HepG2 (cell line): ENCODE results near the gene TMEM214. TPM values are rescaled to one million over a fixed set of nuclear protein-coding genes. Genes with fewer than 3 reads are reported as not detected.

Experiments used
- ARID5B ChIP-seq: IDR thresholded peaks from 2 replicates; pipeline ENCODE4 v1.4.0; 2020; ENCODE audit warnings: mild to moderate bottlenecking, missing genetic modification reagents
- SIX4 ChIP-seq: sonication (generic); formaldehyde crosslinking; IDR thresholded peaks from 2 replicates; pipeline ENCODE4 v1.4.0; 2020; ENCODE audit warnings: missing genetic modification reagents
- TARDBP ChIP-seq: sonication (generic); formaldehyde crosslinking; IDR thresholded peaks from 2 replicates; pipeline ENCODE4 v1.8.0; 2022; ENCODE audit warnings: mild to moderate bottlenecking, missing genetic modification reagents
- TBX2 ChIP-seq: sonication (generic); formaldehyde crosslinking; IDR thresholded peaks from 2 replicates; pipeline ENCODE4 v1.5.0; 2020; ENCODE audit warnings: missing genetic modification reagents, mild to moderate bottlenecking, borderline replicate concordance
- ZNF558 ChIP-seq: sonication (generic); formaldehyde crosslinking; IDR thresholded peaks from 2 replicates; pipeline ENCODE4 v1.9.0; 2022; ENCODE audit warnings: mild to moderate bottlenecking, missing genetic modification reagents, borderline replicate concordance
- ZNF749 ChIP-seq: sonication (generic); formaldehyde crosslinking; IDR thresholded peaks from 2 replicates; pipeline ENCODE4 v1.8.0; 2022; ENCODE audit warnings: mild to moderate bottlenecking, missing genetic modification reagents, moderate library complexity, borderline replicate concordance
- polyA plus RNA-seq, 8 experiments: library from polyadenylated mRNA; depleted of rRNA in 3 of 8; stranded (reverse) in 7 of 8; unstranded in 1 of 8; fragments of >200 nt; fragmentation: Illumina TruSeq in 4 of 8; extraction: Trizol in 4 of 8; gene quantifications; 2 replicates each; pipeline versions ENCODE4 v1.2.1 to v1.2.3, GENCODE V29; 2011 to 2016; ENCODE audit warnings: low read depth in 4 of 8, missing spikeins in 1 of 8, mixed read lengths in 1 of 8; ENCODE audit not compliant: insufficient read depth in 1 of 8
- total RNA-seq, 5 experiments: library from RNA; depleted of rRNA; stranded (reverse); fragments of >200 nt; fragmentation: Illumina TruSeq; extraction: Trizol; gene quantifications; 2 replicates each; pipeline ENCODE4 v1.2.3, GENCODE V29; 2016; ENCODE audit warnings: low read depth in 1 of 5
- TF ChIP-seq, protein P1 (sequence below), 2 experiments: sonication (generic) in 1 of 2; formaldehyde crosslinking in 1 of 2; IDR thresholded peaks; 2 replicates each; pipeline versions ENCODE4 v1.6.1 to v1.9.0; 2014 to 2022; ENCODE audit warnings: antibody characterized with exemption in 1 of 2, borderline replicate concordance in 1 of 2, inconsistent platforms in 1 of 2, low read depth in 1 of 2, missing genetic modification reagents in 1 of 2
- TF ChIP-seq, protein P2 (sequence below): IDR thresholded peaks from 2 replicates; pipeline ENCODE4 v1.6.1; 2016; ENCODE audit warnings: low read depth, control low read depth
- TF ChIP-seq, protein P3 (sequence below): sonication (generic); formaldehyde crosslinking; IDR thresholded peaks from 2 replicates; pipeline ENCODE4 v1.5.0; 2020; ENCODE audit warnings: missing genetic modification reagents, mild to moderate bottlenecking, borderline replicate concordance
- TF ChIP-seq, protein P4 (sequence below): sonication (generic); formaldehyde crosslinking; IDR thresholded peaks from 2 replicates; pipeline ENCODE4 v1.8.1; 2023; ENCODE audit warnings: mild to moderate bottlenecking, missing genetic modification reagents, borderline replicate concordance
- TF ChIP-seq, protein P5 (sequence below): sonication (generic); formaldehyde crosslinking; IDR thresholded peaks from 2 replicates; pipeline ENCODE4 v1.4.0; 2020; ENCODE audit warnings: missing genetic modification reagents, borderline replicate concordance

TMEM214 gene
- total and polyA plus RNA-seq, 2 of the 13 experiments (the other 11 are each of a cell fraction or from before 2014, with no cell fraction given) = 58.3 to 132 TPM

DNA sequence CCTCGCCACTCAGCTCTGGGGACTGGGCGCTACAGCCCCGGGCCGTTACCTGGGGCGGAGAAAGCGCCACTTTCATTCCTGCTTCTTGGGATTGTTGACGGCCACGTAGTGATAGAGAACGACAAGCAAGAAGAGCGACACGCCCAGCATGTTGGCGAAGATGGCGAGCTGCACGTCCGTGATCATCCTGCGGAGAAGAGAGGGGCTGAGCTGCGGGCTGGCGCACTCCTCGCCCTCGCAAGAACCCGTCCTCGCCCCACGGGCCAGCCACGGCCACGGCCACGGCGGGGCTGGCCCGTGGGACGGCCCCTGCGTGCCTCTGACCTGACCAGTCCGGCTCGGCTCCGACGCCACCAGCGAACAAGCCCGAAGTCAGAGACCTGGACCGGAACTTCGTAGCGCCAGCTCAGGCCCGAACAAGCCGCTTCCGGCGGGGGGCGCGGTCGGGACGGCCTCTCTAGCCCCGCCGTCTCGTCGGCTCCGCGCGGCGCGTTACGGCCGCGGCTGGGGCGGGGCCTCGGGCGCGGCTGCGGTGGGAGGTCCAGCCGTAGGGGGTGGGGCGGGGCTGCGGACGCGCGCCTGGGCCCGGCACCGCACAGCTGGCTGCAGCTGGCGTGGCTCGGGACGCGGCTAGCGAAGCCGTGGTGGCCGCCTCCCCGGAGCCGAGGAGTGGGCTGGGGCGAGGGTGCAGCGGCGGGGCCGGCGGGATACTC, 38.7 kb downstream of the TMEM214 start, which contains the start of gene OST4 (continued):
- TF ChIP-seq ARID5B (CRISPR knock-in tag) = peak; percentile 49; the same call in 1 of the 2 replicates
- peak; percentile 66; the same call in 1 of the 2 replicates for TF ChIP-seq TARDBP (CRISPR knock-in tag)
- TF ChIP-seq, protein P1, sequence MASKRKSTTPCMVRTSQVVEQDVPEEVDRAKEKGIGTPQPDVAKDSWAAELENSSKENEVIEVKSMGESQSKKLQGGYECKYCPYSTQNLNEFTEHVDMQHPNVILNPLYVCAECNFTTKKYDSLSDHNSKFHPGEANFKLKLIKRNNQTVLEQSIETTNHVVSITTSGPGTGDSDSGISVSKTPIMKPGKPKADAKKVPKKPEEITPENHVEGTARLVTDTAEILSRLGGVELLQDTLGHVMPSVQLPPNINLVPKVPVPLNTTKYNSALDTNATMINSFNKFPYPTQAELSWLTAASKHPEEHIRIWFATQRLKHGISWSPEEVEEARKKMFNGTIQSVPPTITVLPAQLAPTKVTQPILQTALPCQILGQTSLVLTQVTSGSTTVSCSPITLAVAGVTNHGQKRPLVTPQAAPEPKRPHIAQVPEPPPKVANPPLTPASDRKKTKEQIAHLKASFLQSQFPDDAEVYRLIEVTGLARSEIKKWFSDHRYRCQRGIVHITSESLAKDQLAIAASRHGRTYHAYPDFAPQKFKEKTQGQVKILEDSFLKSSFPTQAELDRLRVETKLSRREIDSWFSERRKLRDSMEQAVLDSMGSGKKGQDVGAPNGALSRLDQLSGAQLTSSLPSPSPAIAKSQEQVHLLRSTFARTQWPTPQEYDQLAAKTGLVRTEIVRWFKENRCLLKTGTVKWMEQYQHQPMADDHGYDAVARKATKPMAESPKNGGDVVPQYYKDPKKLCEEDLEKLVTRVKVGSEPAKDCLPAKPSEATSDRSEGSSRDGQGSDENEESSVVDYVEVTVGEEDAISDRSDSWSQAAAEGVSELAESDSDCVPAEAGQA (IDR thresholded peaks at IDR 0.05; ENCODE audit: low read depth) = peak; percentile 94
- TF ChIP-seq, protein P1 (CRISPR knock-in tag; IDR thresholded peaks at IDR 0.05; ENCODE audit: borderline replicate concordance) = peak; percentile 79; the same call in 1 of the 2 replicates
- 0 out of 2 replicates have a peak, but pooled peaks have one; percentile 39 for TF ChIP-seq ZNF749 (CRISPR knock-in tag)
- TF ChIP-seq, protein P2, sequence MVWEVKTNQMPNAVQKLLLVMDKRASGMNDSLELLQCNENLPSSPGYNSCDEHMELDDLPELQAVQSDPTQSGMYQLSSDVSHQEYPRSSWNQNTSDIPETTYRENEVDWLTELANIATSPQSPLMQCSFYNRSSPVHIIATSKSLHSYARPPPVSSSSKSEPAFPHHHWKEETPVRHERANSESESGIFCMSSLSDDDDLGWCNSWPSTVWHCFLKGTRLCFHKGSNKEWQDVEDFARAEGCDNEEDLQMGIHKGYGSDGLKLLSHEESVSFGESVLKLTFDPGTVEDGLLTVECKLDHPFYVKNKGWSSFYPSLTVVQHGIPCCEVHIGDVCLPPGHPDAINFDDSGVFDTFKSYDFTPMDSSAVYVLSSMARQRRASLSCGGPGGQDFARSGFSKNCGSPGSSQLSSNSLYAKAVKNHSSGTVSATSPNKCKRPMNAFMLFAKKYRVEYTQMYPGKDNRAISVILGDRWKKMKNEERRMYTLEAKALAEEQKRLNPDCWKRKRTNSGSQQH = peak; percentile 65
- peak; percentile 70; the same call in 1 of the 2 replicates for TF ChIP-seq TBX2 (CRISPR knock-in tag)
- TF ChIP-seq, protein P3, sequence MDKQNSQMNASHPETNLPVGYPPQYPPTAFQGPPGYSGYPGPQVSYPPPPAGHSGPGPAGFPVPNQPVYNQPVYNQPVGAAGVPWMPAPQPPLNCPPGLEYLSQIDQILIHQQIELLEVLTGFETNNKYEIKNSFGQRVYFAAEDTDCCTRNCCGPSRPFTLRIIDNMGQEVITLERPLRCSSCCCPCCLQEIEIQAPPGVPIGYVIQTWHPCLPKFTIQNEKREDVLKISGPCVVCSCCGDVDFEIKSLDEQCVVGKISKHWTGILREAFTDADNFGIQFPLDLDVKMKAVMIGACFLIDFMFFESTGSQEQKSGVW (CRISPR knock-in tag) = no peak
- TF ChIP-seq, protein P4, sequence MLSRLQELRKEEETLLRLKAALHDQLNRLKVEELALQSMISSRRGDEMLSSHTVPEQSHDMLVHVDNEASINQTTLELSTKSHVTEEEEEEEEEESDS (CRISPR knock-in tag) = no peak
- TF ChIP-seq SIX4 (CRISPR knock-in tag) = peak; percentile 46; the same call in 1 of the 2 replicates
- TF ChIP-seq ZNF558 (CRISPR knock-in tag) = no peak
- TF ChIP-seq, protein P5, sequence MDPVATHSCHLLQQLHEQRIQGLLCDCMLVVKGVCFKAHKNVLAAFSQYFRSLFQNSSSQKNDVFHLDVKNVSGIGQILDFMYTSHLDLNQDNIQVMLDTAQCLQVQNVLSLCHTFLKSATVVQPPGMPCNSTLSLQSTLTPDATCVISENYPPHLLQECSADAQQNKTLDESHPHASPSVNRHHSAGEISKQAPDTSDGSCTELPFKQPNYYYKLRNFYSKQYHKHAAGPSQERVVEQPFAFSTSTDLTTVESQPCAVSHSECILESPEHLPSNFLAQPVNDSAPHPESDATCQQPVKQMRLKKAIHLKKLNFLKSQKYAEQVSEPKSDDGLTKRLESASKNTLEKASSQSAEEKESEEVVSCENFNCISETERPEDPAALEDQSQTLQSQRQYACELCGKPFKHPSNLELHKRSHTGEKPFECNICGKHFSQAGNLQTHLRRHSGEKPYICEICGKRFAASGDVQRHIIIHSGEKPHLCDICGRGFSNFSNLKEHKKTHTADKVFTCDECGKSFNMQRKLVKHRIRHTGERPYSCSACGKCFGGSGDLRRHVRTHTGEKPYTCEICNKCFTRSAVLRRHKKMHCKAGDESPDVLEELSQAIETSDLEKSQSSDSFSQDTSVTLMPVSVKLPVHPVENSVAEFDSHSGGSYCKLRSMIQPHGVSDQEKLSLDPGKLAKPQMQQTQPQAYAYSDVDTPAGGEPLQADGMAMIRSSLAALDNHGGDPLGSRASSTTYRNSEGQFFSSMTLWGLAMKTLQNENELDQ (CRISPR knock-in tag) = no peak
